ENCODE data around the gene CD96.
"Not testable (repeated sequence)": the region's sequence is repeated elsewhere in the genome, so short reads cannot be mapped to it uniquely, and the experiment has no call there.

The CD96 gene

GRCh38 chr3:111541911-111542483, at the start of gene CD96:
Gene CD96 (plus strand): TSS chr3:111542197. CDS start chr3:111542249, 52 bp downstream.
- peak; percentile 57 for DNase-seq (ENCODE audit: low read depth)

GRCh38 chr3:111493276-111493675, 48.7 kb upstream of the CD96 start:
- DNase-seq (ENCODE audit: low read depth), result no peak

GRCh38 chr3:111496894-111497559, 45.0 kb upstream of the CD96 start:
- DNase-seq (ENCODE audit: low read depth), result no peak

GRCh38 chr3:111498022-111498421, 44.0 kb upstream of the CD96 start:
- no peak for DNase-seq (ENCODE audit: low read depth)

GRCh38 chr3:111506435-111506834, 35.6 kb upstream of the CD96 start:
- DNase-seq (ENCODE audit: low read depth), result no peak

- no peak for DNase-seq (ENCODE audit: low read depth)
These were observed 32.7 kb upstream of the CD96 start for GRCh38 chr3:111509308-111509707.

GRCh38 chr3:111517801-111518200, 24.2 kb upstream of the CD96 start:
- DNase-seq (ENCODE audit: low read depth), result no peak

GRCh38 chr3:111519178-111519855, 22.7 kb upstream of the CD96 start:
- no peak for DNase-seq (ENCODE audit: low read depth)

GRCh38 chr3:111521891-111522290, 20.1 kb upstream of the CD96 start:
- no peak for DNase-seq (ENCODE audit: low read depth)

- not testable (repeated sequence) for DNase-seq (ENCODE audit: low read depth)
These were observed 17.5 kb upstream of the CD96 start for GRCh38 chr3:111524486-111524885.

- DNase-seq (ENCODE audit: low read depth), result no peak
These were observed 10.6 kb upstream of the CD96 start for GRCh38 chr3:111531446-111531845.

- no peak for DNase-seq (ENCODE audit: low read depth)
These were observed 7.3 kb upstream of the CD96 start for GRCh38 chr3:111534701-111535100.

GRCh38 chr3:111538111-111538510, 3.9 kb upstream of the CD96 start:
- no peak for DNase-seq (ENCODE audit: low read depth)

GRCh38 chr3:111538681-111539083, 3.3 kb upstream of the CD96 start:
- DNase-seq (ENCODE audit: low read depth), result no peak

- peak; percentile 45 for DNase-seq (ENCODE audit: low read depth)
These were observed 2.4 kb upstream of the CD96 start for GRCh38 chr3:111539351-111540331.

GRCh38 chr3:111541391-111541790, 606 bp upstream of the CD96 start:
- no peak for DNase-seq (ENCODE audit: low read depth)

GRCh38 chr3:111542611-111543300, 759 bp downstream of the CD96 start:
- no peak for DNase-seq (ENCODE audit: low read depth)

GRCh38 chr3:111545349-111545748, 3.4 kb downstream of the CD96 start:
- no peak for DNase-seq (ENCODE audit: low read depth)

- no peak for DNase-seq (ENCODE audit: low read depth)
These were observed 5.6 kb downstream of the CD96 start for GRCh38 chr3:111547631-111548030.

GRCh38 chr3:111548092-111548491, 6.1 kb downstream of the CD96 start:
- DNase-seq (ENCODE audit: low read depth), result no peak

- no peak for DNase-seq (ENCODE audit: low read depth)
These were observed 6.8 kb downstream of the CD96 start for GRCh38 chr3:111548756-111549155.

- DNase-seq (ENCODE audit: low read depth), result not testable (repeated sequence)
These were observed 19.9 kb downstream of the CD96 start for GRCh38 chr3:111561902-111562301.
